Fibroblast of lung (primary cell): ENCODE measurements around the gene WWP2. TPM values are rescaled to one million over a fixed set of nuclear protein-coding genes. Genes with fewer than 3 reads are reported as not detected.

Experiments
- DNase-seq, 2 donors: peaks; one replicate each; pipeline versions ENCODE4 v3.0.0 to v3.0.0-alpha.2; 2010; ENCODE audit warnings: low read depth in 2 of 2
- H2AFZ ChIP-seq: 2 replicates; pipeline ENCODE4 v1.5.1; 2012; ENCODE audit warnings: low read length, control low read depth, inconsistent platforms
- H3K27ac ChIP-seq: 2 replicates; pipeline ENCODE4 v1.5.1; 2011; ENCODE audit warnings: low read length, control low read depth; ENCODE audit not compliant: insufficient read depth
- H3K27me3 ChIP-seq: 2 replicates; pipeline ENCODE4 v1.5.1; 2011; ENCODE audit warnings: mild to moderate bottlenecking, low read length; ENCODE audit not compliant: control insufficient read depth, insufficient read depth
- H3K36me3 ChIP-seq: 2 replicates; pipeline ENCODE4 v1.5.1; 2011; ENCODE audit warnings: low read length; ENCODE audit not compliant: control insufficient read depth, insufficient read depth
- H3K4me1 ChIP-seq: 2 replicates; pipeline ENCODE4 v1.5.1; 2011; ENCODE audit warnings: low read length; ENCODE audit not compliant: control insufficient read depth, insufficient read depth; ENCODE audit errors: extremely low read depth
- H3K4me2 ChIP-seq: 2 replicates; pipeline ENCODE4 v1.5.1; 2011; ENCODE audit warnings: low read length, control low read depth; ENCODE audit not compliant: insufficient read depth; ENCODE audit errors: extremely low read depth
- H3K4me3 ChIP-seq, 4 experiments: fragments of 200-600 bp in 1 of 4; sonication (generic) in 1 of 4; replicated peaks in 1 of 4; 2 replicates each; pipeline ENCODE4 v1.5.1; 2011 to 2016; ENCODE audit warnings: low read length in 4 of 4, low read depth in 3 of 4, mild to moderate bottlenecking in 3 of 4, control low read depth in 2 of 4, inconsistent platforms in 1 of 4, mixed read lengths in 1 of 4; ENCODE audit not compliant: insufficient read depth in 1 of 4; ENCODE audit errors: control extremely low read depth in 1 of 4
- H3K79me2 ChIP-seq: 2 replicates; pipeline ENCODE4 v1.5.1; 2012; ENCODE audit warnings: mild to moderate bottlenecking, low read length, inconsistent platforms; ENCODE audit not compliant: control insufficient read depth, insufficient read depth
- H3K9ac ChIP-seq: 2 replicates; pipeline ENCODE4 v1.5.1; 2011; ENCODE audit warnings: mild to moderate bottlenecking, low read length, control low read depth; ENCODE audit not compliant: insufficient read depth
- H3K9me3 ChIP-seq: 2 replicates; pipeline ENCODE4 v1.5.1; 2012; ENCODE audit warnings: low read depth, low read length; ENCODE audit not compliant: control insufficient read depth, insufficient read depth
- H4K20me1 ChIP-seq: 2 replicates; pipeline ENCODE4 v1.5.1; 2011; ENCODE audit warnings: low read length; ENCODE audit not compliant: control insufficient read depth, insufficient read depth; ENCODE audit errors: extremely low read depth
- EZH2 ChIP-seq: IDR thresholded peaks from 2 replicates; pipeline ENCODE4 v1.5.1; 2012; ENCODE audit warnings: low read length, control low read depth, mild to moderate bottlenecking; ENCODE audit errors: missing control alignments
- polyA plus RNA-seq, 2 donors: library from polyadenylated mRNA; depleted of rRNA in 1 of 2; stranded (reverse) in 1 of 2; unstranded in 1 of 2; fragments of >200 nt; gene quantifications; 2 replicates each; pipeline ENCODE4 v1.2.1, GENCODE V29; 2011 to 2012; ENCODE audit warnings: missing spikeins in 1 of 2
- total RNA-seq: library from RNA; depleted of rRNA; stranded (reverse); fragments of >200 nt; gene quantifications from 2 replicates; pipeline ENCODE4 v1.2.1, GENCODE V29; 2014
- TF ChIP-seq, protein P1 (sequence below), 2 donors: IDR thresholded peaks in 1 of 2; conservative IDR thresholded peaks in 1 of 2; 1 replicate in 1 of 2; 2 replicates in 1 of 2; pipeline ENCODE4 v1.5.1; 2011 to 2012; ENCODE audit warnings: low read length in 2 of 2, control low read depth in 1 of 2, inconsistent platforms in 1 of 2, low read depth in 1 of 2, mild to moderate bottlenecking in 1 of 2

The WWP2 gene
- total and polyA plus RNA-seq, 2 donors (not counting 1 experiment from before 2014, with no cell fraction given) = 16.3 to 28.5 TPM

DNA sequence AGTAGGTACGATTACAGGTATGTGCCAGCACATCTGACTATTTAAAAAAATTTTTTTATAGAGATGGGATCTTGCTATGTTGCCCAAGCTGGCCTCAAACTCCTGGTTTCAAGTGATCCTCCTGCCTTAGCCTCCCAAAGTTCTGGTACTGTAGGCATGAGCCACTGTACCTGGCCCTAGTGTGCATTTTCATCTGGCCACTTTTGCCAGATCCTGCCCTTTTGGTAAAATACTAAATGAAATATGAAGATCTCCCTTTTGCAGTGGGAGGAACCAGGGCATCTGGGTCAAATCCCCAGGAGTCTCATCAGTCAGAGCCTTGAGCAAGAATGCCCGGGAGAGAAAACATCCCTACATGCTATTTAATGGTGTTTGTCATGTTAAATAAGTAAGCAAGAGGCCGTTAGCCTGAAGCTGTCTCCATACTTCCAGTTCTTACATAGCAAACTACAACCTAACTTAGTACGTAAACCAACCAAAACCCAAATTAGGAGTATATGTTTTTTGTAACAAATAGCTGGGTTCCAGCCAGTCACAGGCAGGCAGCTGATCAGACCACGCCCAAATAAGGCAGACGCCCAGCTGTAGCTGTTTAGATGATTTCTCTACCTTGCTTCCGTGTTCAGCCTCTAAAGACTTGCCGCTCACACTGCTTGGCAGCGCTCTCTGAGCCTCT, 142.5 kb downstream of the WWP2 start:
- H3K36me3 ChIP-seq = no peaks in the 10 kb centered on the region
- H3K4me2 ChIP-seq = no peak overlapping the region
- no peaks in the 10 kb centered on the region for H3K9me3 ChIP-seq
- peaks cover 13% of the 10 kb centered on the region for H3K4me1 ChIP-seq
- H3K4me3 ChIP-seq = no peak overlapping the region
- no peaks in the 10 kb centered on the region for H3K27me3 ChIP-seq
- no peaks in the 10 kb centered on the region for H4K20me1 ChIP-seq
- TF ChIP-seq, protein P1, sequence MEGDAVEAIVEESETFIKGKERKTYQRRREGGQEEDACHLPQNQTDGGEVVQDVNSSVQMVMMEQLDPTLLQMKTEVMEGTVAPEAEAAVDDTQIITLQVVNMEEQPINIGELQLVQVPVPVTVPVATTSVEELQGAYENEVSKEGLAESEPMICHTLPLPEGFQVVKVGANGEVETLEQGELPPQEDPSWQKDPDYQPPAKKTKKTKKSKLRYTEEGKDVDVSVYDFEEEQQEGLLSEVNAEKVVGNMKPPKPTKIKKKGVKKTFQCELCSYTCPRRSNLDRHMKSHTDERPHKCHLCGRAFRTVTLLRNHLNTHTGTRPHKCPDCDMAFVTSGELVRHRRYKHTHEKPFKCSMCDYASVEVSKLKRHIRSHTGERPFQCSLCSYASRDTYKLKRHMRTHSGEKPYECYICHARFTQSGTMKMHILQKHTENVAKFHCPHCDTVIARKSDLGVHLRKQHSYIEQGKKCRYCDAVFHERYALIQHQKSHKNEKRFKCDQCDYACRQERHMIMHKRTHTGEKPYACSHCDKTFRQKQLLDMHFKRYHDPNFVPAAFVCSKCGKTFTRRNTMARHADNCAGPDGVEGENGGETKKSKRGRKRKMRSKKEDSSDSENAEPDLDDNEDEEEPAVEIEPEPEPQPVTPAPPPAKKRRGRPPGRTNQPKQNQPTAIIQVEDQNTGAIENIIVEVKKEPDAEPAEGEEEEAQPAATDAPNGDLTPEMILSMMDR (conservative IDR thresholded peaks at IDR 0.05 in 1 of 2, IDR thresholded peaks at IDR 0.05 in 1 of 2; ENCODE audit: low read depth in 1 of 2, low read length in 2 of 2) = no peak
- no peak for TF ChIP-seq EZH2
- H2AFZ ChIP-seq = no peak overlapping the region
- H3K79me2 ChIP-seq = no peaks in the 10 kb centered on the region
- no peak overlapping the region for H3K9ac ChIP-seq
- no peak overlapping the region for H3K27ac ChIP-seq
- DNase-seq = no peak

GRCh38 chr16:69905171-69905555, 143.0 kb downstream of the WWP2 start:
- Histone ChIP-seq H3K36me3 (no peaks in the 10 kb centered on the region), H3K27ac (no peak overlapping the region), H3K27me3 (no peaks in the 10 kb centered on the region), H4K20me1 (no peaks in the 10 kb centered on the region), H3K4me1 (peaks cover 13% of the 10 kb centered on the region), H2AFZ (no peak overlapping the region), H3K9ac (no peak overlapping the region), H3K4me3 (no peak overlapping the region), H3K79me2 (no peaks in the 10 kb centered on the region), H3K9me3 (no peaks in the 10 kb centered on the region), H3K4me2 (no peak overlapping the region)
- TF ChIP-seq, protein P1 (conservative IDR thresholded peaks at IDR 0.05 in 1 of 2, IDR thresholded peaks at IDR 0.05 in 1 of 2; ENCODE audit: low read depth in 1 of 2, low read length in 2 of 2) = no peak
- no peak for TF ChIP-seq EZH2
- DNase-seq = no peak

- Histone ChIP-seq H4K20me1 (no peaks in the 10 kb centered on the region), H3K4me1 (peaks cover 11% of the 10 kb centered on the region), H3K9me3 (no peaks in the 10 kb centered on the region), H3K27me3 (no peaks in the 10 kb centered on the region), H3K4me2 (peak overlapping the region; percentile 30), H3K36me3 (no peaks in the 10 kb centered on the region), H3K27ac (peak overlapping the region; percentile 60), H3K9ac (no peak overlapping the region), H2AFZ (no peak overlapping the region), H3K79me2 (no peaks in the 10 kb centered on the region), H3K4me3 (no peak overlapping the region)
- no peak for TF ChIP-seq EZH2
- TF ChIP-seq, protein P1 (conservative IDR thresholded peaks at IDR 0.05 in 1 of 2, IDR thresholded peaks at IDR 0.05 in 1 of 2; ENCODE audit: low read depth in 1 of 2, low read length in 2 of 2) = no peak
- peak; percentile 80 to 92 for DNase-seq
These were observed 144.8 kb downstream of the WWP2 start for GRCh38 chr16:69906838-69907401.
